ENCODE results near the gene KIDINS220. TPM values are rescaled to one million over a fixed set of nuclear protein-coding genes. Genes with fewer than 3 reads are reported as not detected.

The KIDINS220 gene
- total and polyA plus RNA-seq, 2 of the 13 experiments (the other 11 are each of a cell fraction or from before 2014, with no cell fraction given): 25.2 to 32.3 TPM

GRCh38 chr2:8728305-8729015 lies 109.0 kb downstream of the KIDINS220 start:
- Histone ChIP-seq H3K27ac (ENCODE audit: extremely low read length, insufficient read depth, low read length) (no peak overlapping the region), H3K79me2 (ENCODE audit: insufficient read depth, low read length) (no peaks in the 10 kb centered on the region), H3K36me3 (replicated peaks in 1 of 2; ENCODE audit: control insufficient read depth in 1 of 2, insufficient read depth in 2 of 2, low read length in 2 of 2) (peaks cover 13 to 40% of the 10 kb centered on the region in 2 experiments), H3K27me3 (ENCODE audit: control insufficient read depth in 1 of 2, insufficient read depth in 2 of 2, low read length in 2 of 2) (no peaks in the 10 kb centered on the region), H4K20me1 (ENCODE audit: insufficient read depth, low read length) (no peaks in the 10 kb centered on the region), H3K4me1 (ENCODE audit: insufficient read depth, low read length) (no peaks in the 10 kb centered on the region), H3K9me3 (ENCODE audit: low read length) (no peaks in the 10 kb centered on the region), H3K4me2 (ENCODE audit: low read depth, low read length) (no peak overlapping the region), H3K9ac (ENCODE audit: insufficient read depth, low read depth, low read length) (no peak overlapping the region), H3K4me3 (replicated peaks in 1 of 3; ENCODE audit: insufficient read depth in 1 of 3, low read depth in 2 of 3, low read length in 3 of 3) (no peak overlapping the region), H2AFZ (ENCODE audit: low read length) (no peak overlapping the region)
- no peak for DNase-seq (ENCODE audit: low spot score)
- POLR2A ChIA-PET: no interaction called here
- in situ Hi-C loops (cut with HindIII; ENCODE audit: extremely low pct_ligation_motif_present, low pct_unique_long_range_greater_than_20kb): no loop called here
- intact Hi-C loops (cut with micrococcal nuclease; ENCODE audit: unreplicated experiment): no loop called here
- TF ChIP-seq HNRNPH1 (optimal IDR thresholded peaks at IDR 0.05; ENCODE audit: low read depth, low read length) (no peak), MLX (CRISPR knock-in tag; IDR thresholded peaks at IDR 0.05) (no peak), ZNF326 (CRISPR knock-in tag; IDR thresholded peaks at IDR 0.05; ENCODE audit: borderline replicate concordance) (no peak)
- 97% methylated on average over 7 of the region's 7 CpGs for WGBS (ENCODE audit: low lambda C conversion rate)
- CTCF ChIA-PET (ENCODE audit: low intra/inter-chr PET ratio, low total read pairs): no interaction called here
- no peak for ATAC-seq
- no TSS peak for BruUV-seq (replicated peaks)
- no peak for FAIRE-seq

GRCh38 chr2:8725838-8726237 lies 111.6 kb downstream of the KIDINS220 start:
- no peaks in the 10 kb centered on the region for H3K9me3 ChIP-seq (ENCODE audit: low read length)
- intact Hi-C loops (cut with micrococcal nuclease; ENCODE audit: unreplicated experiment) (no loop called here), in situ Hi-C loops (cut with HindIII; ENCODE audit: extremely low pct_ligation_motif_present, low pct_unique_long_range_greater_than_20kb) (no loop called here)
- TF ChIP-seq ESRRA (CRISPR knock-in tag; IDR thresholded peaks at IDR 0.05; ENCODE audit: low read depth) (no peak), MYC (CRISPR knock-in tag; IDR thresholded peaks at IDR 0.05; ENCODE audit: borderline replicate concordance) (no peak), NR2C2 (CRISPR knock-in tag; IDR thresholded peaks at IDR 0.05; ENCODE audit: borderline replicate concordance) (no peak), ZFYVE20 (CRISPR knock-in tag; IDR thresholded peaks at IDR 0.05; ENCODE audit: borderline replicate concordance, low read depth) (no peak), CEBPB (IDR thresholded peaks at IDR 0.05; ENCODE audit: borderline replicate concordance, low read depth, low read length) (peak; percentile 74), ASH2L (IDR thresholded peaks at IDR 0.05; ENCODE audit: insufficient read length, low read depth, low read length) (no peak)
- no TSS peak for BruUV-seq (replicated peaks)
- H3K79me2 ChIP-seq (ENCODE audit: insufficient read depth, low read length): no peaks in the 10 kb centered on the region
- ChIA-PET CTCF (ENCODE audit: low intra/inter-chr PET ratio, low total read pairs) (no interaction called here), POLR2A (no interaction called here)
- no peak for DNase-seq (ENCODE audit: low spot score)
- H3K27ac ChIP-seq (ENCODE audit: extremely low read length, insufficient read depth, low read length): no peak overlapping the region
- H4K20me1 ChIP-seq (ENCODE audit: insufficient read depth, low read length): no peaks in the 10 kb centered on the region
- no peak overlapping the region for H3K4me3 ChIP-seq (replicated peaks in 1 of 3; ENCODE audit: insufficient read depth in 1 of 3, low read depth in 2 of 3, low read length in 3 of 3)
- 75% methylated on average over 7 of the region's 7 CpGs for WGBS (ENCODE audit: low lambda C conversion rate)
- H3K27me3 ChIP-seq (ENCODE audit: control insufficient read depth in 1 of 2, insufficient read depth in 2 of 2, low read length in 2 of 2): no peaks in the 10 kb centered on the region
- peaks cover 1 to 19% of the 10 kb centered on the region in 2 experiments; a peak in 3 of 5 replicates for H3K36me3 ChIP-seq (replicated peaks in 1 of 2; ENCODE audit: control insufficient read depth in 1 of 2, insufficient read depth in 2 of 2, low read length in 2 of 2)
- H2AFZ ChIP-seq (ENCODE audit: low read length): no peak overlapping the region
- no peak for ATAC-seq
- no peak overlapping the region for H3K4me2 ChIP-seq (ENCODE audit: low read depth, low read length)
- no peaks in the 10 kb centered on the region for H3K4me1 ChIP-seq (ENCODE audit: insufficient read depth, low read length)
- H3K9ac ChIP-seq (ENCODE audit: insufficient read depth, low read depth, low read length): no peak overlapping the region
- no peak for FAIRE-seq

Data from HepG2 (cell line).